ENCODE results near the gene BPIFB3. TPM values are rescaled to one million over a fixed set of nuclear protein-coding genes. Genes with fewer than 3 reads are reported as not detected.

Gene BPIFB3
- total RNA-seq, 4 donors from 2014 or later = not detected

DNA sequence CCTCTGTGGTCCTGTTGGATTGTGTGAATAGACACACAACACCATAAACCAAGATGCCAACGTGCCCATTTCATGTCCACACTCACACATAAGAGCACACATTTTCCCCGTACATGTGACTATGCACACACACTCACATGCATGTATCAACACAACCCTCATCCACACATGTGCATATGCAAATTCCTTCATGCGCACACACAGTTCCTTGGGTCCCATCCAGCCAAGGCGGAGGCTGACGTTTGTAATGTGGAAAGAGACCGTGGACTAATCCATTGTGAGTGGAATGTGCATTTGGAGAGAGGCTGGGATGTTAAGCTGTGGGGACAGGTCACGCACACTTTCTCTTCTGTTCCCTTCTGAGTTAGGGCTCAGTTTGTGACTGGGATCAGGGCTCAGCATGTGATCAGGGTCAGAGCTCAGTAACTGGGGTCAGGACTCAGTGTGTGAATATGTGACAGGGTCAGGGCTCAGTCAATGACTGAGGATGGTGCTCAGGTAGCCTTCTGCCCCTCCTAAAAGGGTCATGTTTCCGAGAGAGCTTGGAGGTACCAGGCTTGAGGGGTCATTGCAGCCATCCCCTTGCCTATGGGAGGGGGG lies 46.8 kb upstream of the BPIFB3 start:
- peaks cover 0 to 15% (median 0%) of the 10 kb centered on the region in 3 donors for H3K9me3 ChIP-seq
- TF ChIP-seq POLR2A (IDR thresholded peaks at IDR 0.05) = no peak
- TF ChIP-seq POLR2AphosphoS5 (IDR thresholded peaks at IDR 0.05) = no peak
- TF ChIP-seq, protein P1, sequence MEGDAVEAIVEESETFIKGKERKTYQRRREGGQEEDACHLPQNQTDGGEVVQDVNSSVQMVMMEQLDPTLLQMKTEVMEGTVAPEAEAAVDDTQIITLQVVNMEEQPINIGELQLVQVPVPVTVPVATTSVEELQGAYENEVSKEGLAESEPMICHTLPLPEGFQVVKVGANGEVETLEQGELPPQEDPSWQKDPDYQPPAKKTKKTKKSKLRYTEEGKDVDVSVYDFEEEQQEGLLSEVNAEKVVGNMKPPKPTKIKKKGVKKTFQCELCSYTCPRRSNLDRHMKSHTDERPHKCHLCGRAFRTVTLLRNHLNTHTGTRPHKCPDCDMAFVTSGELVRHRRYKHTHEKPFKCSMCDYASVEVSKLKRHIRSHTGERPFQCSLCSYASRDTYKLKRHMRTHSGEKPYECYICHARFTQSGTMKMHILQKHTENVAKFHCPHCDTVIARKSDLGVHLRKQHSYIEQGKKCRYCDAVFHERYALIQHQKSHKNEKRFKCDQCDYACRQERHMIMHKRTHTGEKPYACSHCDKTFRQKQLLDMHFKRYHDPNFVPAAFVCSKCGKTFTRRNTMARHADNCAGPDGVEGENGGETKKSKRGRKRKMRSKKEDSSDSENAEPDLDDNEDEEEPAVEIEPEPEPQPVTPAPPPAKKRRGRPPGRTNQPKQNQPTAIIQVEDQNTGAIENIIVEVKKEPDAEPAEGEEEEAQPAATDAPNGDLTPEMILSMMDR (IDR thresholded peaks at IDR 0.05) = no peak
- TF ChIP-seq EP300 (IDR thresholded peaks at IDR 0.05) = no peak

DNA sequence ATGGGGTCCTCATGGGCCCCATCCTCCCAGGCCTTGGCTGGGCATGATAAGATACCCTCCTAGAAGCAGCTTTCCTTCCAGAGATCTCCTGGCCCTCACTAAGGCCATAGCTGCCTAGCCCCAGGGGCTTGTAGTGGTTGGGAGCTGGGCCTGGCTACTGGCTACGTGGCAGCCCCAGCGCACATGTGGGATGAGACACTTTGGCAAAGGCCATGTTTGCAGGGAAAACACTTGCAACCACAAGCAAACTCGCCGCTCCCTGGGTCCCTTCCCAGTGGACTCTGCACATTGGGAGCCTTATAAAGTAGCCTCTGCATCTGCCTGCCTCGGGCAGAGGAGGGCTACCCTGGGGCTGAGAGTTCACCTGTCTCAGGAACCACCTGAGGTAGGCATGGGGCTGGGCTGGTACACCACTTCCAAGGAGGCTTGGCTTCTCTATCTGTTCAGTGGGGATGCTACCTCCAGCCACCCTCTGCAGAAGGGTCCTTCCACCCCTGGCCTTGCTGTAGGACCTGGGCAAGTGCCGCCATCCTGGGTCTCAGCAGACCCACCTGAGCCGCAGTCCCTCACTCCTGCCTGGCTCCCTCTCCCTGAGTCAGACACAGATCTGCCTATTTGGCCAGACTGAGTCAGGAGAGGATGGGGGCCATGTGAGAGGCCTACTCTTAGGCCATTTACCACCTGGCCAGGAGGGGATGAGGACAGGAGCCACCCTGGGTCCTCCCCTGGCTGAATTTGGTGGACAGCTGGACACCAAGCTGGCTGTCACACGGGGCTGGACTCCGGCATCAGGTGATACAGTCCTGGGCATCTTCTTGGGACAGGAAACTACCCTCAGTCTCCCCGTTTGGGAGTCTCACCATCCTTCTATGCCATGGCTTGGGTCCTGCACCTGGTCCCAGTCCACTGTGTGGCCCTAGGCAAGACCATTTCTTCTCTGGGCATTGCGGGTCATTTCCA lies 46.0 kb upstream of the BPIFB3 start, which contains the start of gene BPIFB2:
Gene BPIFB2 (plus strand): TSS at position 329 of the 960 bp plus-strand sequence. CDS start 871 bp downstream, outside the sequence.
- Histone ChIP-seq H3K36me3 (no peaks in the 10 kb centered on the region), H3K27me3 (peaks cover 18% of the 10 kb centered on the region), H3K4me3 (no peak within 1 kb of the TSS), H3K4me1 (no peaks in the 10 kb centered on the region), H3K27ac (no peak within 1 kb of the TSS), H3K9me3 (peaks cover 0 to 15% (median 0%) of the 10 kb centered on the region in 3 donors)
- TF ChIP-seq, protein P1 (IDR thresholded peaks at IDR 0.05) = no peak
- no peak for TF ChIP-seq POLR2AphosphoS5 (IDR thresholded peaks at IDR 0.05)
- WGBS, 2 donors (ENCODE audit: low coverage in 1 of 2) = no CpG with 5 or more reads among the region's 11 CpGs
- no peak for ATAC-seq

More for the DNA sequence above, 46.8 kb upstream of the BPIFB3 start:
- H3K4me3 ChIP-seq = no peak overlapping the region
- 67 to 93% methylated on average over 3 to 6 of the region's 8 CpGs for WGBS, 2 donors (ENCODE audit: low coverage in 1 of 2)
- no peaks in the 10 kb centered on the region for H3K4me1 ChIP-seq
- peaks cover 12% of the 10 kb centered on the region for H3K27me3 ChIP-seq
- H3K27ac ChIP-seq = no peak overlapping the region
- no peak for ATAC-seq
- no peaks in the 10 kb centered on the region for H3K36me3 ChIP-seq

DNA sequence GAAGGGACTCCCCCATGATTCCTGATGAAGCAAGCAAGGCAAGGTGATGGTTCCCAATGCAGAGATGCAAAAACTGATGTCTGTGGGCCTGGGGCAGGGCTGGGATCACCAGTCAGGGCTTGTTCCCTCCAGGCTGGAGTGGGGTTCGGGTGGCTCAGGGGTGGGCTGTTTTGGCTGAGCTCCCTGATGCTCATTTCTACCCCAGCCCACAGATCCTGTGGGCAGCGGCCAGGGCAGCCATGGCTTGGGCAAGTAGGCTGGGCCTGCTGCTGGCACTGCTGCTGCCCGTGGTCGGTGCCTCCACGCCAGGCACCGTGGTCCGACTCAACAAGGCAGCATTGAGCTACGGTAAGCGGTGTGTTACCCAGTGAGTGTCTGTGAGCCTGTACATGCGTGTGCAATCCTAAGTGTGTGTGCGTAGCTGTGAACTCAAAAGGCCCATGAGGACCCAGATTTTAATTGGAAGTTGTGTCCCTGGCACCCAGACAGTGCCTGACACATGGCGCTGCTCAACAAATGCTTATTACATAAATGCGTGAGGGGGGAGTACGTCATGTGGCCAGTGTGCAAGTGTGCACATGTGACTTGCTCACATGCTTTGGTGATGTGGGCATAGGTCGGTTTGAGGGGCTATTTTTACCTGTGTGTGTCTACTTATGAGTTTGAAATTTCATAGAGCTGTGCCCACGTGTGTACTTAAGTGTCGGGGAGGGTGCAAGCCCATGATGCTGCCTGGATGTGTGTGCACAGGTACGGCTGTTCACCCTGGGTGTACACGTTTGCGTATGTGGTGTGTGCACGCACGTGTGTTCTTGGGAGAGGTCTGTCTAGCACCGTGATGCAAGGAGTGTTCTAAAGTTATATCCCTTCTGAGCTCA lies 45.1 kb upstream of the BPIFB3 start:
- H3K9me3 ChIP-seq = peaks cover 0 to 15% (median 0%) of the 10 kb centered on the region in 3 donors
- H3K36me3 ChIP-seq = no peaks in the 10 kb centered on the region
- no peak overlapping the region for H3K4me3 ChIP-seq
- H3K27ac ChIP-seq = no peak overlapping the region
- TF ChIP-seq EP300 (IDR thresholded peaks at IDR 0.05) (no peak), POLR2AphosphoS5 (IDR thresholded peaks at IDR 0.05) (no peak), POLR2A (IDR thresholded peaks at IDR 0.05) (no peak)
- TF ChIP-seq, protein P1 (IDR thresholded peaks at IDR 0.05) = no peak
- 70 to 79% methylated on average over 2 to 7 of the region's 23 CpGs for WGBS, 2 donors (ENCODE audit: low coverage in 1 of 2)
- no peak for ATAC-seq
- no peaks in the 10 kb centered on the region for H3K4me1 ChIP-seq
- H3K27me3 ChIP-seq = peaks cover 24% of the 10 kb centered on the region

DNA sequence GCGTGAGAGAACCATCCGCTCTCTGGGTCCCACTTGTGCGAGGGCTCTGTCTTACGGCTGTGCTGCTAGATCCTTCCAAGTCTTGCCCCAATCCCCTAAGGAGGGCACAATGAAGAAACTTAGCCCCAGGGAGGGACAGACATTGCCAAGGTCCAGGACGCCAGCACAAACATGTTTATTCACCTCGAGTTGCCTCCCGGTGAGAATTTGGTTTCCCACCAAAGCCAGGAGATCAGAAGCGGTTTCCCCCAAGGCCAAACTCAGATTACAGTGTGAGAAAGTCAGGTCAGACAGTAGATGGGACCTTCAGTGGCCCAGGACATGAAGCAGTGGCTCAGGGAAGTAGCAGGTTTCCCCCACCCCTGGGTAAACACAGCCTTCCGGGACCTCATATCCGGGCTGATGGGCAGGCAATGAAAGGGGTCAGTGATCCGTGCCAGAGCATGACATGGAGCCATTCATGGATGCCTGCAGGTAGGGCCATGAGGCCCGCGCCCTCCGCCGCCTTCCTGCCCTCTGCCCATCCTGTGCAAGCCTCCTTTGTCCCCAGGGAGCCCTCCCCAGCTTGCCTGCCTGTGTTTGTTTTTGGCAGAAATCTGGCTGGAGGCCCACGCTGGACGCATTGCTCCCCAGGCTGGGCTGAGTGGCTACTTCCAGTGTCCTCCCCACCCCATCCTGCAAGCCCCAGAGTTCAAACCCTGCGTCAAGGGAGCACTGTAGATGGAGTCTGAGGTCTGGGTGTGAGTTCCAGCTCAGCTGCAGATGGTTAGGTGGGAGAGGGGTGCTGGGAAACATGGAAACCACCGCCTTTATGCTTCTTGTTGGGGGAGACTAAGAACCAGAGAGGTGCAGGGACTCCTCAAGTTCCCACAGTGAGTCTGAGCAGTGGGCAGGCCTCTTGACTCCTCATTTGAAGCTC lies 44.2 kb upstream of the BPIFB3 start:
- 71 to 85% methylated on average over 5 to 8 of the region's 19 CpGs for WGBS, 2 donors (ENCODE audit: low coverage in 1 of 2)
- no peak overlapping the region for H3K27ac ChIP-seq
- H3K36me3 ChIP-seq = no peaks in the 10 kb centered on the region
- H3K9me3 ChIP-seq = peaks cover 0 to 15% (median 0%) of the 10 kb centered on the region in 3 donors
- H3K4me3 ChIP-seq = no peak overlapping the region
- TF ChIP-seq, protein P1 (IDR thresholded peaks at IDR 0.05) = no peak
- TF ChIP-seq EP300 (IDR thresholded peaks at IDR 0.05) (no peak), POLR2AphosphoS5 (IDR thresholded peaks at IDR 0.05) (no peak), POLR2A (IDR thresholded peaks at IDR 0.05) (no peak)
- no peaks in the 10 kb centered on the region for H3K4me1 ChIP-seq
- no peak for ATAC-seq
- H3K27me3 ChIP-seq = peaks cover 33% of the 10 kb centered on the region
